ENCODE data around the gene CTNNA3.

Gene CTNNA3

DNA sequence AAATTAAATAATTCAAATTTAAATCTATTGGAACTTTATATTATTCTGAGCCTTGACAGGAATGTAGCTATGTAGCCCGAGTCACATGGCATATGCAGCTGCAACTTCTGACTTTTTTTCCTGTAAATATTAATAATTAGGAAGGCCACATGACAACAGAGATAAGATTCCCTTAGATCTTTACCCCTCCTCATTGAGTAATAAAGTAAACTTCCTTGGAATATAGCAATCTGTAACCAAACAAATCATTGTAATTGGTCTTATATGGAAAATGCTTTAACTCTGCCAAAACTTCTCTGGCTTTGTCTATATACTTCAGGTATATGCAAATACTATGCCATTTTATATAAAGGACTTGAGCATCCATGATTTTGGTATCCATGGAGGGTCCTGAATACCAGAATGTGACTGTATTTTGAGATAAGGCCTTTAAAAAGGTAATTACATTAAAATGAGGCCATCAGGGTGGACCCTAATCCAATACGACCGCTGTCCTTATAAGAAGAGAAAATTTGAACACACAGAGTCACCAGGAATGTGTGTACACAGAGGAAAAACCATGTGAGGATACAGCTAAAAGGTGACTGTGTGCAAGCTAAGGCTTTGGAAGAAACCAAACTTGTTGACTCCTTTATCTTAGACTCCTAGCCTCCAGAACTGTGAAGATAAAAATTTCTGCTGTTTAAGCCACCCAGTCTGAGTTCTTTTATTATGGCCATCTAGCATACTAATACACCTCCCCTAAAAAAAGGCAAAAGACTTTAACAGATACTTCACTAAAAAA is 222.0 kb downstream of the CTNNA3 start:
- Histone ChIP-seq H3K4me2 (ENCODE audit: low read length) (no peak overlapping the region), H3K9me3 (ENCODE audit: control insufficient read depth, low read length) (no peaks in the 10 kb centered on the region), H3K9ac (no peak overlapping the region), H3K36me3 (ENCODE audit: control insufficient read depth, insufficient read depth, low read length) (no peaks in the 10 kb centered on the region), H3K27ac (no peak overlapping the region), H3K4me1 (no peaks in the 10 kb centered on the region), H2AFZ (no peak overlapping the region), H3K79me2 (no peaks in the 10 kb centered on the region), H3K4me3 (ENCODE audit: low read depth, low read length) (no peak overlapping the region), H3K27me3 (ENCODE audit: control insufficient read depth, insufficient read depth, low read length) (no peaks in the 10 kb centered on the region)
- TF ChIP-seq, protein P1, sequence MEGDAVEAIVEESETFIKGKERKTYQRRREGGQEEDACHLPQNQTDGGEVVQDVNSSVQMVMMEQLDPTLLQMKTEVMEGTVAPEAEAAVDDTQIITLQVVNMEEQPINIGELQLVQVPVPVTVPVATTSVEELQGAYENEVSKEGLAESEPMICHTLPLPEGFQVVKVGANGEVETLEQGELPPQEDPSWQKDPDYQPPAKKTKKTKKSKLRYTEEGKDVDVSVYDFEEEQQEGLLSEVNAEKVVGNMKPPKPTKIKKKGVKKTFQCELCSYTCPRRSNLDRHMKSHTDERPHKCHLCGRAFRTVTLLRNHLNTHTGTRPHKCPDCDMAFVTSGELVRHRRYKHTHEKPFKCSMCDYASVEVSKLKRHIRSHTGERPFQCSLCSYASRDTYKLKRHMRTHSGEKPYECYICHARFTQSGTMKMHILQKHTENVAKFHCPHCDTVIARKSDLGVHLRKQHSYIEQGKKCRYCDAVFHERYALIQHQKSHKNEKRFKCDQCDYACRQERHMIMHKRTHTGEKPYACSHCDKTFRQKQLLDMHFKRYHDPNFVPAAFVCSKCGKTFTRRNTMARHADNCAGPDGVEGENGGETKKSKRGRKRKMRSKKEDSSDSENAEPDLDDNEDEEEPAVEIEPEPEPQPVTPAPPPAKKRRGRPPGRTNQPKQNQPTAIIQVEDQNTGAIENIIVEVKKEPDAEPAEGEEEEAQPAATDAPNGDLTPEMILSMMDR (IDR thresholded peaks at IDR 0.05) = no peak

GRCh38 chr10:67471022-67471421 is 225.0 kb downstream of the CTNNA3 start:
- H3K27me3 ChIP-seq (ENCODE audit: control insufficient read depth, insufficient read depth, low read length) = no peaks in the 10 kb centered on the region
- no peak overlapping the region for H3K27ac ChIP-seq
- H3K36me3 ChIP-seq (ENCODE audit: control insufficient read depth, insufficient read depth, low read length) = no peaks in the 10 kb centered on the region
- no peak overlapping the region for H3K4me3 ChIP-seq (ENCODE audit: low read depth, low read length)
- no peak overlapping the region for H3K9ac ChIP-seq
- TF ChIP-seq, protein P1 (IDR thresholded peaks at IDR 0.05) = no peak
- H3K4me1 ChIP-seq = no peaks in the 10 kb centered on the region
- no peak overlapping the region for H2AFZ ChIP-seq
- no peaks in the 10 kb centered on the region for H3K9me3 ChIP-seq (ENCODE audit: control insufficient read depth, low read length)
- no peak overlapping the region for H3K4me2 ChIP-seq (ENCODE audit: low read length)
- H3K79me2 ChIP-seq = no peaks in the 10 kb centered on the region

GRCh38 chr10:67464278-67464677 is 231.7 kb downstream of the CTNNA3 start:
- no peak overlapping the region for H3K4me2 ChIP-seq (ENCODE audit: low read length)
- H3K4me3 ChIP-seq (ENCODE audit: low read depth, low read length) = no peak overlapping the region
- TF ChIP-seq, protein P1 (IDR thresholded peaks at IDR 0.05) = no peak
- H3K36me3 ChIP-seq (ENCODE audit: control insufficient read depth, insufficient read depth, low read length) = no peaks in the 10 kb centered on the region
- no peak overlapping the region for H3K27ac ChIP-seq
- H3K9me3 ChIP-seq (ENCODE audit: control insufficient read depth, low read length) = no peaks in the 10 kb centered on the region
- H3K27me3 ChIP-seq (ENCODE audit: control insufficient read depth, insufficient read depth, low read length) = no peaks in the 10 kb centered on the region
- no peak overlapping the region for H2AFZ ChIP-seq
- no peaks in the 10 kb centered on the region for H3K4me1 ChIP-seq
- H3K9ac ChIP-seq = no peak overlapping the region
- H3K79me2 ChIP-seq = no peaks in the 10 kb centered on the region

DNA sequence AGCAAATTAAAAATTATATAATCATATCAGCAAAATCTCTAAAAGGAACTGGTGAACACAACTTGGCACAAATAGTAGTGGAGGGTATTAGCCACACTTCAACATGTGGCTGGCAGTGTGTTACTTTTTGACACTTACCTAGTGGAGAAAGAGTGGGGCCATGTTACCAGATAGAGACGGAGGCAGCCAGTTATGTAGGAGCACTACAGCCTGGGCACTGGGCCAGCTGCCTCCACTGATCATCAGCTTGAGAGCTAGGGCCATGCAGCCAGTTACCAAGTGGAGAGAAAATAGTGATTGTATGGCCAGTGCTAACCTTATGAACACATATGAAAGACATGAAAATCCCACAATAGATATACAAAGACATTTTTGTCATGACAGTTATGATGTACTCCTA is 243.1 kb downstream of the CTNNA3 start:
- Histone ChIP-seq H3K27ac (no peak overlapping the region), H3K27me3 (ENCODE audit: control insufficient read depth, insufficient read depth, low read length) (no peaks in the 10 kb centered on the region), H3K9me3 (ENCODE audit: control insufficient read depth, low read length) (no peaks in the 10 kb centered on the region), H3K36me3 (ENCODE audit: control insufficient read depth, insufficient read depth, low read length) (no peaks in the 10 kb centered on the region), H3K9ac (no peak overlapping the region), H3K4me1 (no peaks in the 10 kb centered on the region), H2AFZ (no peak overlapping the region), H3K4me2 (ENCODE audit: low read length) (no peak overlapping the region), H3K79me2 (no peaks in the 10 kb centered on the region), H3K4me3 (ENCODE audit: low read depth, low read length) (no peak overlapping the region)
- TF ChIP-seq, protein P1 (IDR thresholded peaks at IDR 0.05) = no peak

Data from parathyroid adenoma (tissue), 2 donors.